Colon (tissue), 2 donors: Measurements from ENCODE around the gene USP4.
"Not testable (repeated sequence)": the region's sequence is repeated elsewhere in the genome, so short reads cannot be mapped to it uniquely, and the experiment has no call there.

Source experiments
- FAIRE-seq: peaks from 2 replicates; lab custom pipeline; 2012; peaks lifted over from hg19 to GRCh38; lab: Jason Lieb, UNC
- donor health status: control.
- donor health status: control.

The USP4 gene

DNA sequence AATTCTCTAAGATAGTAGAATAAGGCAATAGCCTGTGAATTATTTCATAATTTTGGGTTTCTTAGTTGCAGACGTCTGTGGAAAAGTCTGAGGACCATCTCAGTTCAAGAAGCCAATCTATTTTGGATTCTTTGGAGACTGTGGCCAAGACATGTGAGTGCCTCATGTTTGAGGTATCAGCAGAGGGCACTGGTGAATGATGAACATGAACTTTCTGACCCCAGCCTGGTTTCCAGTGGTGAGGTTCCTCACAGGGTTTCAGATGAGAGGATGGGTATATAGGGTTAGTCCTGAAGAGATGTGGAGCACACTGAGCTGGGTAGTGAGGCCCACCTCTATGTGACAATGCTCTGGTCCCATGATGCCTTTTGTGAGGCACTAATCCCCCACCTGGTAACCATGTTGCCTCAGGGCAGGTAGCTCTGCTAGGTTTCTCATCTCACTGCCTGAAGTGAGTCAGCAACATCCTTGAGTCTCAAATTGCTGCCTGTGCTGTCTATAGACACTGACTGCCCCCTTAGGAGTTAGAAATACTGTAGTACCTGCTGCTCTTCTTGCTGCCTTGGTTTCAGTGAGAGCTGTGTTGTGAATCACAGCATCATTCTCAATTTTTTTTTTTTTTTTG, 95.2 kb downstream of the USP4 start:
- no peak for FAIRE-seq

GRCh38 chr3:49240091-49240490, 99.8 kb downstream of the USP4 start:
- not testable (repeated sequence) for FAIRE-seq

- no peak for FAIRE-seq
These were observed 101.4 kb downstream of the USP4 start for GRCh38 chr3:49238274-49239127.

- no peak for FAIRE-seq
These were observed 102.5 kb downstream of the USP4 start for GRCh38 chr3:49237344-49237743.

- FAIRE-seq = no peak
These were observed 103.6 kb downstream of the USP4 start for GRCh38 chr3:49236226-49236625.

GRCh38 chr3:49228817-49229216, 111.0 kb downstream of the USP4 start:
- FAIRE-seq = not testable (repeated sequence)
